Adrenal gland (tissue), 5 donors: ENCODE data around the gene RABGAP1L.

Experiments
- POLR2A ChIP-seq, 2 donors: fragments of 450-650 bp; IDR thresholded peaks; one replicate each; pipeline ENCODE4 v1.6.1; 2017; ENCODE audit warnings: antibody characterized with exemption in 2 of 2, mild to moderate bottlenecking in 2 of 2, moderate library complexity in 1 of 2
- TF ChIP-seq, protein P1 (sequence below), 6 experiments: fragments of 450-650 bp in 4 of 6; fragments of 200-600 bp in 2 of 6; sonication (generic) in 1 of 6; IDR thresholded peaks; 1 replicate in 5 of 6; 2 replicates in 1 of 6; pipeline versions ENCODE4 v1.5.1 to v1.8.0; 2016 to 2021; ENCODE audit warnings: antibody characterized with exemption in 6 of 6, mild to moderate bottlenecking in 2 of 6, moderate library complexity in 1 of 6
- donor health status: DM: no; HTN: no; CAD: no.

DNA sequence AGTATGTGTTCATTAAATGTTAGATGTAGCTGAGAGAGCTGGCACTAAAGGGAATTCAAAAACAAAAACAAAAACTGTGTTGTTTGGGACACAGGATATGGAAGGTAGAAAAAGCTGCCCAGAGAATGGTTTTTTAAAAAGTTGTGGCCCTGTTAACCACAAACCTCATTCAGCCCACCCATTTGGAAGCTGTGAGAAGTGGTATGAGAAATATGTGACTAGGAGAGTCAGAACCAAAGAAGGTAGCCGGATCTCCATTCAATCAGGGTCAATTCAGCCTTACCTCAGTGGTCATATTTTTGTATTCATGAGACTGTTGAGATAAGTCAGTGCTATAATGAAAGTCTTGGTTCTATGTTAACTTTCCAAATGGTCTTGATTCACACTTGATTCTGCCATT, 810.7 kb downstream of the RABGAP1L start:
- TF ChIP-seq, protein P1, sequence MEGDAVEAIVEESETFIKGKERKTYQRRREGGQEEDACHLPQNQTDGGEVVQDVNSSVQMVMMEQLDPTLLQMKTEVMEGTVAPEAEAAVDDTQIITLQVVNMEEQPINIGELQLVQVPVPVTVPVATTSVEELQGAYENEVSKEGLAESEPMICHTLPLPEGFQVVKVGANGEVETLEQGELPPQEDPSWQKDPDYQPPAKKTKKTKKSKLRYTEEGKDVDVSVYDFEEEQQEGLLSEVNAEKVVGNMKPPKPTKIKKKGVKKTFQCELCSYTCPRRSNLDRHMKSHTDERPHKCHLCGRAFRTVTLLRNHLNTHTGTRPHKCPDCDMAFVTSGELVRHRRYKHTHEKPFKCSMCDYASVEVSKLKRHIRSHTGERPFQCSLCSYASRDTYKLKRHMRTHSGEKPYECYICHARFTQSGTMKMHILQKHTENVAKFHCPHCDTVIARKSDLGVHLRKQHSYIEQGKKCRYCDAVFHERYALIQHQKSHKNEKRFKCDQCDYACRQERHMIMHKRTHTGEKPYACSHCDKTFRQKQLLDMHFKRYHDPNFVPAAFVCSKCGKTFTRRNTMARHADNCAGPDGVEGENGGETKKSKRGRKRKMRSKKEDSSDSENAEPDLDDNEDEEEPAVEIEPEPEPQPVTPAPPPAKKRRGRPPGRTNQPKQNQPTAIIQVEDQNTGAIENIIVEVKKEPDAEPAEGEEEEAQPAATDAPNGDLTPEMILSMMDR (IDR thresholded peaks at IDR 0.05): no peak
- TF ChIP-seq POLR2A (IDR thresholded peaks at IDR 0.05): no peak
